Mammary epithelial cell (primary cell): ENCODE measurements around the gene C16orf87.

ENCODE experiments used
- CTCF ChIP-seq, 2 donors: IDR thresholded peaks in 1 of 2; conservative IDR thresholded peaks in 1 of 2; 2 replicates each; pipeline ENCODE4 v1.5.1; 2011 to 2012; ENCODE audit warnings: inconsistent platforms in 2 of 2, low read length in 2 of 2, mild to moderate bottlenecking in 2 of 2, control low read depth in 1 of 2, low read depth in 1 of 2; ENCODE audit not compliant: insufficient read depth in 1 of 2; ENCODE audit errors: extremely low read depth in 1 of 2
- EZH2 ChIP-seq: IDR thresholded peaks from 2 replicates; pipeline ENCODE4 v1.6.1; 2012; ENCODE audit warnings: low read length, inconsistent platforms, borderline replicate concordance

- TF ChIP-seq CTCF (conservative IDR thresholded peaks at IDR 0.05 in 1 of 2, IDR thresholded peaks at IDR 0.05 in 1 of 2; ENCODE audit: extremely low read depth in 1 of 2, insufficient read depth in 1 of 2, low read depth in 1 of 2, low read length in 2 of 2) = no peak
- TF ChIP-seq EZH2 = no peak
Measured at GRCh38 chr16:46873201-46873600, 42.2 kb upstream of the C16orf87 start.
